ENCODE data around the gene MUC5B. TPM values are rescaled to one million over a fixed set of nuclear protein-coding genes. Genes with fewer than 3 reads are reported as not detected.

Gene MUC5B
- total and polyA plus RNA-seq, 4 donors = 0.17 to 0.95 (median 0.50) TPM; not detected in 1

GRCh38 chr11:1307998-1308742, 85.3 kb downstream of the MUC5B start:
- WGBS = 34% methylated on average over 21 of the region's 21 CpGs
- Histone ChIP-seq H3K27ac (ENCODE audit: low read depth in 1 of 2, low read length in 2 of 2) (peak overlapping the region; percentile 86 to 89), H3K36me3 (ENCODE audit: control insufficient read depth in 4 of 4, insufficient read depth in 3 of 4, low read depth in 1 of 4, low read length in 3 of 4) (no peaks in the 10 kb centered on the region), H3K9ac (ENCODE audit: low read depth in 1 of 2, low read length in 2 of 2) (peak overlapping the region; percentile 69 to 79), H3K4me1 (ENCODE audit: control insufficient read depth in 4 of 4, insufficient read depth in 4 of 4, low read length in 3 of 4) (peaks cover 14 to 66% (median 44%) of the 10 kb centered on the region in 4 donors), H3K27me3 (ENCODE audit: control insufficient read depth in 4 of 4, insufficient read depth in 4 of 4, low read length in 3 of 4) (no peaks in the 10 kb centered on the region), H3K4me3 (ENCODE audit: low read depth in 1 of 3, low read length in 3 of 3) (peak overlapping the region; percentile 42 to 90 (median 73)), H3K9me3 (ENCODE audit: control insufficient read depth in 4 of 4, low read length in 3 of 4) (peaks cover 0 to 3% (median 0%) of the 10 kb centered on the region in 4 donors)
- DNase-seq (ENCODE audit: low spot score) = no peak
- TF ChIP-seq SP1 (IDR thresholded peaks at IDR 0.05) (no peak), TAF1 (conservative IDR thresholded peaks at IDR 0.05) (no peak), GABPA (IDR thresholded peaks at IDR 0.05 in 1 of 2, conservative IDR thresholded peaks at IDR 0.05 in 1 of 2) (no peak), EGR1 (IDR thresholded peaks at IDR 0.05; ENCODE audit: low read depth in 2 of 2) (no peak), FOXA2 (IDR thresholded peaks at IDR 0.05) (no peak), RXRA (IDR thresholded peaks at IDR 0.05) (no peak), HNF4A (conservative IDR thresholded peaks at IDR 0.05) (no peak), FOXA1 (IDR thresholded peaks at IDR 0.05) (no peak), REST (IDR thresholded peaks at IDR 0.05) (peak; percentile 15), MAX (IDR thresholded peaks at IDR 0.05) (peak; percentile 17), YY1 (IDR thresholded peaks at IDR 0.05) (peak; percentile 46), ATF3 (IDR thresholded peaks at IDR 0.05) (no peak), NR2F2 (IDR thresholded peaks at IDR 0.05) (no peak), ZBTB33 (IDR thresholded peaks at IDR 0.05) (no peak), JUND (IDR thresholded peaks at IDR 0.05) (no peak), RAD21 (IDR thresholded peaks at IDR 0.05) (peak in 1 of 2 donors; percentile 35)

Measured in liver (tissue), 9 donors.